ENCODE results near the gene PDZRN3. TPM values are rescaled to one million over a fixed set of nuclear protein-coding genes. Genes with fewer than 3 reads are reported as not detected.

The PDZRN3 gene
- total RNA-seq, 1 experiment from 2014 or later = 5.9 TPM

- Histone ChIP-seq H2BK12ac (ENCODE audit: insufficient read length, low read depth, low read length) (no peak overlapping the region), H3K27ac (ENCODE audit: insufficient read length, low read depth, low read length) (no peak overlapping the region), H2BK120ac (ENCODE audit: low read depth, low read length, poor library complexity, severe bottlenecking) (no peak overlapping the region), H3K79me2 (ENCODE audit: insufficient read depth, low read length) (no peaks in the 10 kb centered on the region), H4K20me1 (ENCODE audit: control insufficient read depth, insufficient read depth, insufficient read length) (no peaks in the 10 kb centered on the region), H2BK15ac (ENCODE audit: low read depth, low read length) (no peak overlapping the region), H3K9me3 (ENCODE audit: control insufficient read depth, low read depth, low read length) (no peaks in the 10 kb centered on the region), H3T11ph (ENCODE audit: low read length) (no peak overlapping the region), H3K14ac (ENCODE audit: insufficient read depth, low read length) (no peak overlapping the region), H3K9ac (ENCODE audit: extremely low read depth, insufficient read length, low read length) (no peak overlapping the region), H2BK20ac (ENCODE audit: low read depth, low read length, poor library complexity, severe bottlenecking) (no peak overlapping the region), H3K4ac (ENCODE audit: low read depth, low read length) (no peak overlapping the region), H4K91ac (ENCODE audit: insufficient read length, low read depth, low read length) (no peak overlapping the region), H2AK5ac (ENCODE audit: insufficient read length, low read length) (no peak overlapping the region), H2AFZ (ENCODE audit: low read length) (no peak overlapping the region), H3K23me2 (ENCODE audit: insufficient read length, low read depth, low read length, poor library complexity, severe bottlenecking) (no peaks in the 10 kb centered on the region), H3K27me3 (ENCODE audit: insufficient read depth, low read length) (no peaks in the 10 kb centered on the region), H3K56ac (ENCODE audit: insufficient read length, low read depth, low read length) (no peak overlapping the region), H2BK5ac (ENCODE audit: insufficient read length, low read length) (no peak overlapping the region), H3K79me1 (ENCODE audit: insufficient read depth, low read depth, low read length, poor library complexity, severe bottlenecking) (no peaks in the 10 kb centered on the region), H3K4me2 (ENCODE audit: insufficient read depth, insufficient read length, low read length) (no peak overlapping the region), H4K5ac (ENCODE audit: insufficient read length, low read depth, low read length) (no peak overlapping the region), H4K8ac (replicated peaks; ENCODE audit: insufficient read length, low read depth, low read length) (no peak overlapping the region), H3K18ac (ENCODE audit: insufficient read length, low read depth, low read length) (no peak overlapping the region), H3K4me1 (ENCODE audit: insufficient read depth, low read length) (no peaks in the 10 kb centered on the region), H3K23ac (ENCODE audit: insufficient read length, low read depth, low read length) (no peak overlapping the region)
- no peaks in the 10 kb centered on the region for H3K27me3 Mint-ChIP-seq (ENCODE audit: low read depth)
- no peak overlapping the region; a peak in 1 of 7 replicates for H3K27ac Mint-ChIP-seq
- H3K4me1 Mint-ChIP-seq = peaks cover 19 to 22% of the 10 kb centered on the region in 2 experiments
- TF ChIP-seq CTCF (conservative IDR thresholded peaks at IDR 0.05) = no peak
- WGBS (ENCODE audit: extremely low coverage, insufficient read length, low lambda C conversion rate) = no CpG with 5 or more reads among the region's 6 CpGs
- H3K4me3 Mint-ChIP-seq = no peak overlapping the region
- no peaks in the 10 kb centered on the region for H3K9me3 Mint-ChIP-seq
- H3K36me3 Mint-ChIP-seq (ENCODE audit: insufficient read depth in 1 of 3, low read depth in 3 of 3) = peaks cover 0 to 18% (median 9%) of the 10 kb centered on the region in 3 experiments; a peak in 5 of 7 replicates
- no peak for DNase-seq
Measured at GRCh38 chr3:73401059-73401458, 223.7 kb downstream of the PDZRN3 start.

Data from H9 (cell line).